Ovary (tissue), 9 donors: ENCODE data around the gene PIGS. TPM values are rescaled to one million over a fixed set of nuclear protein-coding genes. Genes with fewer than 3 reads are reported as not detected.

Source experiments
- DNase-seq, 5 donors: peaks; one replicate each; pipeline ENCODE4 v3.0.0-alpha.2; 2019 to 2020
- H3K27ac ChIP-seq, 2 donors: fragments of 200-600 bp; one replicate each; pipeline versions ENCODE4 v1.5.1 to v1.8.0; 2019 to 2022
- H3K27me3 ChIP-seq: fragments of 200-600 bp; one replicate; pipeline ENCODE4 v1.8.0; 2022
- H3K36me3 ChIP-seq: fragments of 200-600 bp; sonication (generic); one replicate; pipeline ENCODE4 v1.5.1; 2019
- H3K4me1 ChIP-seq: one replicate; pipeline ENCODE4 v1.8.1; 2013; ENCODE audit warnings: mild to moderate bottlenecking, moderate library complexity; ENCODE audit not compliant: insufficient read depth
- H3K4me3 ChIP-seq: fragments of 200-600 bp; sonication (generic); one replicate; pipeline ENCODE4 v1.5.1; 2017
- H3K9me3 ChIP-seq, 2 donors: fragments of 200-600 bp in 1 of 2; sonication (generic) in 1 of 2; one replicate each; pipeline versions ENCODE4 v1.5.1 to v1.8.1; 2013 to 2019; ENCODE audit warnings: mild to moderate bottlenecking in 1 of 2, moderate library complexity in 1 of 2
- CTCF ChIP-seq, 3 donors: fragments of 450-650 bp in 2 of 3; fragments of 200-600 bp in 1 of 3; IDR thresholded peaks; one replicate each; pipeline versions ENCODE4 v1.5.1 to v1.8.0; 2016 to 2022; ENCODE audit warnings: antibody characterized with exemption in 3 of 3, mild to moderate bottlenecking in 1 of 3
- EP300 ChIP-seq: sonication (generic); formaldehyde crosslinking; IDR thresholded peaks from one replicate; pipeline ENCODE4 v1.6.1; 2017; ENCODE audit warnings: antibody characterized with exemption
- POLR2A ChIP-seq: fragments of 450-650 bp; IDR thresholded peaks from one replicate; pipeline ENCODE4 v1.6.1; 2017; ENCODE audit warnings: antibody characterized with exemption, mild to moderate bottlenecking, moderate library complexity
- WGBS, 3 donors: extraction: QIAGEN DNeasy Blood & Tissue Kit in 1 of 3; methylation state at CpG; one replicate each; pipeline versions ENCODE4 v1.1.5 to v1.1.7; 2013 to 2017; 5-methylcytosine and 5-hydroxymethylcytosine counted together
- intact Hi-C, 4 donors: fragments of 100-400 bp; cut with DNase I; formaldehyde crosslinking; loops; one replicate each; pipeline versions ENCODE4 v1.11.0 to v1.15.1; 2022 to 2023
- polyA plus RNA-seq, 2 donors: library from polyadenylated mRNA; stranded (reverse); fragments of 200-250 nt in 1 of 2; fragments of 350-450 nt in 1 of 2; fragmentation: Illumina TruSeq in 1 of 2; extraction: RNeasy Lipid Tissue Mini Kit (QIAGEN cat#74804) in 1 of 2; gene quantifications; one replicate each; pipeline ENCODE4 v1.2.3, GENCODE V29; 2013 to 2014
- total RNA-seq, 7 donors: library from RNA; depleted of rRNA in 2 of 7; stranded (reverse); fragments of >200 nt in 2 of 7; fragmentation: NEBNext Ultra II Directional in 3 of 7; extraction: Animal tissue kit (Norgen Biotek cat#: 25700) in 3 of 7; gene quantifications; one replicate each; pipeline versions ENCODE4 v1.1.0 to v1.2.4, GENCODE V29; 2016 to 2023
- donor health status: DM: no; HTN: no; CAD: no; lungs with moderate emphysema.
- donor health status: DM: no; HTN: no; CAD: no.
- donor health status: Bipolar disorder and iron deficiency.
- donor health status: DM: yes; HTN: yes; CAD: no.
- donor health status: DM: no; HTN: no; CAD: no.
- donor health status: DM: yes; HTN: yes; CAD: no.

PIGS gene
- total and polyA plus RNA-seq, 9 donors: 16.1 to 64.8 (median 33.5) TPM

GRCh38 chr17:28530926-28531325 lies 40.4 kb downstream of the PIGS start:
- DNase-seq: no peak
- intact Hi-C loops: no loop called here
- H3K9me3 ChIP-seq: no peaks in the 10 kb centered on the region
- no peak overlapping the region for H3K27ac ChIP-seq
- H3K4me3 ChIP-seq: no peak overlapping the region
- no peaks in the 10 kb centered on the region for H3K27me3 ChIP-seq
- H3K4me1 ChIP-seq: no peaks in the 10 kb centered on the region
- no peaks in the 10 kb centered on the region for H3K36me3 ChIP-seq
- TF ChIP-seq CTCF (IDR thresholded peaks at IDR 0.05) (no peak), EP300 (no peak), POLR2A (no peak)
- 65 to 77% (median 68%) methylated on average over 7 of the region's 7 CpGs for WGBS, 3 donors

DNA sequence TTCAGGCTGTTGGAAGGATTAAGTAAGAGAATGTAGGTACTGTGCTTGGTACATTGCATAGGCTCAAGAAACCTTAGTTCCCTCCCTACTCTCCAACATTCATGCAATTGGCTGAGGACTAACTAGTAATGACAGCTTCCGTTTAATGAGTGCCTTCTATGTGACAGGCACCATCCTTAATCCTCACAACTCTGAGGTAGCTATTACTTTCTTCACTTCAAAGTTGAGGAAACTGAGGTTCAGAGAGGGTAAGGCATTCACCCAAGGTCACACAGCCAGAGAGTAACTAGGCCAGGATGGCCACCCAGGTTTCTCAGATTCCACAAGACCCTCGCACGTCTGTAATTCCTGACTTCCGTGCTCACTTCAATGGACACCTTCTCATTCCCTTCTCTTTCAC lies 41.1 kb downstream of the PIGS start:
- intact Hi-C loops: no loop called here
- no peak overlapping the region for H3K27ac ChIP-seq

GRCh38 chr17:28529013-28529400 lies 42.3 kb downstream of the PIGS start:
- no peak overlapping the region for H3K4me3 ChIP-seq
- H3K36me3 ChIP-seq: no peaks in the 10 kb centered on the region
- no peak for DNase-seq
- H3K27ac ChIP-seq: no peak overlapping the region
- 86 to 91% (median 88%) methylated on average over 3 of the region's 3 CpGs for WGBS, 3 donors
- intact Hi-C loops: no loop called here
- no peaks in the 10 kb centered on the region for H3K4me1 ChIP-seq
- no peaks in the 10 kb centered on the region for H3K9me3 ChIP-seq
- TF ChIP-seq POLR2A: no peak
- no peak for TF ChIP-seq CTCF (IDR thresholded peaks at IDR 0.05)
- no peak for TF ChIP-seq EP300
- no peaks in the 10 kb centered on the region for H3K27me3 ChIP-seq

More for the DNA sequence above, 41.1 kb downstream of the PIGS start:
- H3K4me1 ChIP-seq: no peaks in the 10 kb centered on the region
- TF ChIP-seq EP300 (no peak), POLR2A (no peak), CTCF (IDR thresholded peaks at IDR 0.05) (no peak)
- no peaks in the 10 kb centered on the region for H3K27me3 ChIP-seq
- WGBS, 3 donors: 70 to 76% (median 74%) methylated on average over 4 of the region's 4 CpGs
- H3K4me3 ChIP-seq: no peak overlapping the region
- no peaks in the 10 kb centered on the region for H3K9me3 ChIP-seq
- H3K36me3 ChIP-seq: no peaks in the 10 kb centered on the region
- DNase-seq: no peak

GRCh38 chr17:28528327-28529012 lies 42.9 kb downstream of the PIGS start:
- 61 to 79% (median 68%) methylated on average over 9 of the region's 9 CpGs for WGBS, 3 donors
- Histone ChIP-seq H3K27me3 (no peaks in the 10 kb centered on the region), H3K4me3 (no peak overlapping the region), H3K36me3 (no peaks in the 10 kb centered on the region), H3K4me1 (no peaks in the 10 kb centered on the region), H3K9me3 (no peaks in the 10 kb centered on the region), H3K27ac (no peak overlapping the region)
- intact Hi-C loops: no loop called here
- TF ChIP-seq POLR2A (no peak), CTCF (IDR thresholded peaks at IDR 0.05) (no peak), EP300 (no peak)
- DNase-seq: no peak
